Pancreas (tissue), 10 donors: Measurements from ENCODE around the gene HBG1. TPM values are rescaled to one million over a fixed set of nuclear protein-coding genes. Genes with fewer than 3 reads are reported as not detected.

ENCODE experiments used
- ATAC-seq, 4 donors: fragments of 200-7000 bp; cut with Tn5 transposase; one replicate each; pipeline versions ENCODE4 v1.8.0 to v1.9.1; 2020; ENCODE audit warnings: mild to moderate bottlenecking in 4 of 4, moderate library complexity in 4 of 4
- DNase-seq, 6 donors: peaks; one replicate each; pipeline ENCODE4 v3.0.0-alpha.2; 2020
- FAIRE-seq: peaks from 2 replicates; lab custom pipeline; 2012; peaks lifted over from hg19 to GRCh38; lab: Jason Lieb, UNC
- H3K27ac ChIP-seq, 4 donors: fragments of 200-600 bp; sonication (generic); 1 replicate in 3 of 4; 2 replicates in 1 of 4; pipeline versions ENCODE4 v1.5.0 to v1.8.0; 2020
- H3K27me3 ChIP-seq, 4 donors: fragments of 200-600 bp; one replicate each; pipeline ENCODE4 v1.8.0; 2021
- H3K36me3 ChIP-seq, 3 donors: fragments of 200-600 bp; sonication (generic) in 1 of 3; one replicate each; pipeline versions ENCODE4 v1.5.0 to v1.8.0; 2020 to 2021
- H3K4me1 ChIP-seq, 3 donors: fragments of 200-600 bp; one replicate each; pipeline ENCODE4 v1.8.0; 2021
- H3K4me3 ChIP-seq, 4 donors: fragments of 200-600 bp; sonication (generic) in 2 of 4; one replicate each; pipeline versions ENCODE4 v1.5.0 to v1.8.0; 2020 to 2021
- H3K9me3 ChIP-seq, 4 donors: fragments of 200-600 bp; one replicate each; pipeline ENCODE4 v1.8.0; 2021
- WGBS, 2 donors: extraction: QIAGEN DNeasy Blood & Tissue Kit; methylation state at CpG; one replicate each; pipeline ENCODE4 v1.1.7; 2013; 5-methylcytosine and 5-hydroxymethylcytosine counted together
- intact Hi-C, 3 donors: fragments of 100-400 bp; cut with DNase I; formaldehyde crosslinking; loops; one replicate each; pipeline versions ENCODE4 v1.11.1 to v1.14.2; 2022
- polyA plus RNA-seq, 2 donors: library from polyadenylated mRNA; stranded (reverse); fragments of 200-250 nt; gene quantifications; one replicate each; pipeline ENCODE4 v1.2.3, GENCODE V29; 2013
- total RNA-seq, 6 donors: library from RNA; stranded (reverse); fragmentation: NEBNext Ultra II Directional in 4 of 6; extraction: Animal tissue kit (Norgen Biotek cat#: 25700) in 4 of 6; gene quantifications; one replicate each; pipeline versions ENCODE4 v1.2.1 to v1.2.4, GENCODE V29; 2021 to 2023
- TF ChIP-seq, protein P1 (sequence below), 4 donors: fragments of 200-600 bp; sonication (generic) in 3 of 4; IDR thresholded peaks; one replicate each; pipeline versions ENCODE4 v1.5.0 to v1.8.0; 2021; ENCODE audit warnings: antibody characterized with exemption in 4 of 4
- donor health status: healthy with polysubstance abuse.
- donor health status: DM: no; HTN: no; CAD: no; lungs with moderate emphysema.
- donor health status: DM: no; HTN: no; CAD: no.
- donor health status: control.
- donor health status: control.
- donor health status: Bipolar disorder and iron deficiency.
- donor health status: DM: yes; HTN: yes; CAD: no.
- donor health status: DM: no; HTN: no; CAD: no.
- donor health status: DM: no; HTN: no; CAD: no.
- donor health status: DM: yes; HTN: yes; CAD: no.

HBG1 gene
- total and polyA plus RNA-seq, 8 donors: 3.3 TPM; not detected in 7

DNA sequence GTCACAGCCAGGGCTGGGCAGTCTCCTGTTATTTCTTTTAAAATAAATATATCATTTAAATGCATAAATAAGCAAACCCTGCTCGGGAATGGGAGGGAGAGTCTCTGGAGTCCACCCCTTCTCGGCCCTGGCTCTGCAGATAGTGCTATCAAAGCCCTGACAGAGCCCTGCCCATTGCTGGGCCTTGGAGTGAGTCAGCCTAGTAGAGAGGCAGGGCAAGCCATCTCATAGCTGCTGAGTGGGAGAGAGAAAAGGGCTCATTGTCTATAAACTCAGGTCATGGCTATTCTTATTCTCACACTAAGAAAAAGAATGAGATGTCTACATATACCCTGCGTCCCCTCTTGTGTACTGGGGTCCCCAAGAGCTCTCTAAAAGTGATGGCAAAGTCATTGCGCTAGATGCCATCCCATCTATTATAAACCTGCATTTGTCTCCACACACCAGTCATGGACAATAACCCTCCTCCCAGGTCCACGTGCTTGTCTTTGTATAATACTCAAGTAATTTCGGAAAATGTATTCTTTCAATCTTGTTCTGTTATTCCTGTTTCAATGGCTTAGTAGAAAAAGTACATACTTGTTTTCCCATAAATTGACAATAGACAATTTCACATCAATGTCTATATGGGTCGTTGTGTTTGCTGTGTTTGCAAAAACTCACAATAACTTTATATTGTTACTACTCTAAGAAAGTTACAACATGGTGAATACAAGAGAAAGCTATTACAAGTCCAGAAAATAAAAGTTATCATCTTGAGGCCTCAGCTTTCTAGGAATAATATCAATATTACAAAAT, 38.6 kb upstream of the HBG1 start:
- H3K9me3 ChIP-seq: no peaks in the 10 kb centered on the region
- no peak for ATAC-seq
- H3K36me3 ChIP-seq: no peaks in the 10 kb centered on the region
- TF ChIP-seq, protein P1, sequence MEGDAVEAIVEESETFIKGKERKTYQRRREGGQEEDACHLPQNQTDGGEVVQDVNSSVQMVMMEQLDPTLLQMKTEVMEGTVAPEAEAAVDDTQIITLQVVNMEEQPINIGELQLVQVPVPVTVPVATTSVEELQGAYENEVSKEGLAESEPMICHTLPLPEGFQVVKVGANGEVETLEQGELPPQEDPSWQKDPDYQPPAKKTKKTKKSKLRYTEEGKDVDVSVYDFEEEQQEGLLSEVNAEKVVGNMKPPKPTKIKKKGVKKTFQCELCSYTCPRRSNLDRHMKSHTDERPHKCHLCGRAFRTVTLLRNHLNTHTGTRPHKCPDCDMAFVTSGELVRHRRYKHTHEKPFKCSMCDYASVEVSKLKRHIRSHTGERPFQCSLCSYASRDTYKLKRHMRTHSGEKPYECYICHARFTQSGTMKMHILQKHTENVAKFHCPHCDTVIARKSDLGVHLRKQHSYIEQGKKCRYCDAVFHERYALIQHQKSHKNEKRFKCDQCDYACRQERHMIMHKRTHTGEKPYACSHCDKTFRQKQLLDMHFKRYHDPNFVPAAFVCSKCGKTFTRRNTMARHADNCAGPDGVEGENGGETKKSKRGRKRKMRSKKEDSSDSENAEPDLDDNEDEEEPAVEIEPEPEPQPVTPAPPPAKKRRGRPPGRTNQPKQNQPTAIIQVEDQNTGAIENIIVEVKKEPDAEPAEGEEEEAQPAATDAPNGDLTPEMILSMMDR (IDR thresholded peaks at IDR 0.05): no peak
- 60 to 71% methylated on average over 7 of the region's 7 CpGs for WGBS, 2 donors
- DNase-seq: no peak
- no peak overlapping the region for H3K27ac ChIP-seq
- no peaks in the 10 kb centered on the region for H3K27me3 ChIP-seq
- intact Hi-C loops: no loop called here
- no peaks in the 10 kb centered on the region for H3K4me1 ChIP-seq
- no peak overlapping the region for H3K4me3 ChIP-seq
- FAIRE-seq: no peak

DNA sequence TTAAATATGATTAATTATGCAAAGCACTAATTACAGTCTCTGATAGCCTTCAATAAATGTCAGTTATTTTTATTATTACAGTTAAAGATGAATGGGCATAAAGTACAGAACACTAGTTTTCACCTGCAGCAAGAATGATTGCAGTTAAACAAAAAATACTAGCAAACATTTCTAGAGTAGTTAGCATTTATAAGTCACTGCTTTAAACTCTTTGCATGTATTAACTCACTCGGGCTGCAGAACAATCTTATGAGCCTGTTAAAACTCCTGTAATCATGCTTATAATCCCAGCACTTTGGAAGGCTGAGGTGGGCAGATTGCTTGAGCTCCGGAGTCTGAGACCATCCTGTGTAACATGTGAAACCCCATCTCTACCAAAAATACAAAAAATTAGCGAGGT, 37.2 kb upstream of the HBG1 start:
- no peak for FAIRE-seq
- Histone ChIP-seq H3K36me3 (no peaks in the 10 kb centered on the region), H3K4me1 (no peaks in the 10 kb centered on the region), H3K4me3 (no peak overlapping the region), H3K27ac (no peak overlapping the region), H3K27me3 (no peaks in the 10 kb centered on the region), H3K9me3 (no peaks in the 10 kb centered on the region)
- TF ChIP-seq, protein P1 (IDR thresholded peaks at IDR 0.05): no peak
- no peak for ATAC-seq
- WGBS, 2 donors: 48 to 56% methylated on average over 3 of the region's 3 CpGs
- intact Hi-C loops: no loop called here
- DNase-seq: no peak

DNA sequence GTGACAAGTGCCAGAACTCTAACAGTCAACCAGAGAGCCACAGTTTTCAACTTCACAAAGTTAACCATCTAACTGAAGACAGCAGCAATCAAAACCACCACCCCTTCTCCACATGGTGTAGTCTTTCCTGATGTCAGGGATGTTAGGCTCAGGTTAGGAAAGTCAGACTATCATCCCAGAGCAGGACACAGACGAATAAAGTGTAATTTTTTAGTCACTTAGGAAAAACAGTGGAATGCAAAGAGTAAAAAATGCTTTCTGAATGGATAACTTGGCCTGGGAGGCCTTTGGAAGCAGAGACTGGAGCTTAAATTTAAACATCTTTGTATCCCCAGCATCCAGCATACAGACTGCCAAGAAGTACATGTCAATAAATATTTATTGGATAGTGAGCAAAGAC, 36.7 kb upstream of the HBG1 start:
- no peak overlapping the region for H3K4me3 ChIP-seq
- TF ChIP-seq, protein P1 (IDR thresholded peaks at IDR 0.05): no peak
- intact Hi-C loops: no loop called here
- no peaks in the 10 kb centered on the region for H3K36me3 ChIP-seq
- no peak overlapping the region for H3K27ac ChIP-seq
- no peaks in the 10 kb centered on the region for H3K9me3 ChIP-seq
- H3K4me1 ChIP-seq: no peaks in the 10 kb centered on the region
- ATAC-seq (no peak), FAIRE-seq (no peak), DNase-seq (no peak)
- WGBS, 2 donors: 24 to 26% methylated on average over 1 of the region's 1 CpG
- H3K27me3 ChIP-seq: no peaks in the 10 kb centered on the region

DNA sequence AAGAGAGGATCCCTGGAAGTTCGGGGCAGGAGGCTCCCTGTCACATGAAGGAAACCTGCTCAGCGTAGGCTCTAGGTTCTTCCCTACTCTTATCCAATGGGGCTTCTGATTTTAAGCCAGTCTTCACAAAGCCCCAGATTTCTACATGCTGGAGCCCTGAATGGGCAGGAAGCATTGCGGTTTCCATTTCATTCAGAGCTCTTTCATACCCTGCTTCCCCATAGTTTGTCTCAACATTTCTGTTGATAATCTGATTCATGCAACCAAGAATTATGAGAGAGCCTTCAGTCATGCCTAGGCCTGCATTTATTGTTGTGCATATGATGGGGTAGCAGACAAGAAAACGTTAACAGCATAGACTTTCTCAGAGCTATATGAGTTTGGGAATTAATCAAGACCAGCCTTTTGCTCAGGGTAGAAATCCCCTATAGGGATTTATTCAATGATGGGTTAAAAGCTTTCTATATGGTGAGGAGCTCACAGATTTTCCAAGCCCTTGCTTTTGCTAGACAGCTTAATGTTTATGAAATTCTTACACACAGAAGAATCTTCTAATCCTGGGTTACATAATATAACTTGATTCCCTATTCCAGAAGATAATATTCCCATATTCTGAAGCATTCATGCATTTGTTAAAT, 36.2 kb upstream of the HBG1 start:
- H3K4me3 ChIP-seq: no peak overlapping the region
- no peaks in the 10 kb centered on the region for H3K4me1 ChIP-seq
- H3K27me3 ChIP-seq: no peaks in the 10 kb centered on the region
- ATAC-seq (no peak), DNase-seq (no peak), FAIRE-seq (no peak)
- 65 to 72% methylated on average over 4 of the region's 4 CpGs for WGBS, 2 donors
- H3K36me3 ChIP-seq: no peaks in the 10 kb centered on the region
- H3K27ac ChIP-seq: no peak overlapping the region
- intact Hi-C loops: no loop called here
- H3K9me3 ChIP-seq: no peaks in the 10 kb centered on the region
- TF ChIP-seq, protein P1 (IDR thresholded peaks at IDR 0.05): no peak

DNA sequence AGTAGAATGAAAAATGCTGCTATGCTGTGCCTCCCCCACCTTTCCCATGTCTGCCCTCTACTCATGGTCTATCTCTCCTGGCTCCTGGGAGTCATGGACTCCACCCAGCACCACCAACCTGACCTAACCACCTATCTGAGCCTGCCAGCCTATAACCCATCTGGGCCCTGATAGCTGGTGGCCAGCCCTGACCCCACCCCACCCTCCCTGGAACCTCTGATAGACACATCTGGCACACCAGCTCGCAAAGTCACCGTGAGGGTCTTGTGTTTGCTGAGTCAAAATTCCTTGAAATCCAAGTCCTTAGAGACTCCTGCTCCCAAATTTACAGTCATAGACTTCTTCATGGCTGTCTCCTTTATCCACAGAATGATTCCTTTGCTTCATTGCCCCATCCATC, 35.0 kb upstream of the HBG1 start:
- TF ChIP-seq, protein P1 (IDR thresholded peaks at IDR 0.05): no peak
- DNase-seq (no peak), FAIRE-seq (no peak), ATAC-seq (no peak)
- Histone ChIP-seq H3K4me1 (no peaks in the 10 kb centered on the region), H3K9me3 (no peaks in the 10 kb centered on the region), H3K4me3 (no peak overlapping the region), H3K27ac (no peak overlapping the region), H3K27me3 (no peaks in the 10 kb centered on the region), H3K36me3 (no peaks in the 10 kb centered on the region)
- intact Hi-C loops: no loop called here
- 67 to 97% methylated on average over 2 of the region's 2 CpGs for WGBS, 2 donors
